GM18909 (cell line): Measurements from ENCODE around the gene SESN3.

ENCODE experiments used
- ATAC-seq: cut with Tn5 transposase; IDR thresholded peaks from one replicate; pipeline ENCODE4 v1.9.1; 2021; ENCODE audit warnings: mild to moderate bottlenecking; ENCODE audit not compliant: unreplicated experiment, poor library complexity

SESN3 gene

GRCh38 chr11:95135880-95136279, 95.1 kb downstream of the SESN3 start:
- ATAC-seq = no peak

DNA sequence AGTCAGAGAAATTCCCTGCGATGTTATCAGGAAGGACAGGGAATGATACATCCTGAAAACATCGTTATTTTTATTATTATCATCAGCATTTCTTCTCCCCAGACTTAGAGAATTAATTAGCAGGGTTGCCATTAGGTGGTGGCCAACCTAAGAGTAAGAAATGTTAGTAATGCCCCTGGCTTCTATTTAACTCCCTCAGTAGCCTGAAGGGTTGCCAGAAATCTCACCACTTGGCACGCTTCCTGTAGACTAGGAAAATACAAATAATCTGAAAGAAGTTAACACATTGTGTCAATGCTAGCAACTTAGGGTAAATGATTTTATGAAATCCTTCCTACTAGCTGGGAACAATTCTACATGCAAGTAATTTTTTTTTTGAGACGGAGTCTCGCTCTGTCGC, 95.8 kb downstream of the SESN3 start:
- no peak for ATAC-seq

GRCh38 chr11:95134491-95134890, 96.5 kb downstream of the SESN3 start:
- no peak for ATAC-seq

- ATAC-seq = no peak
Observed at GRCh38 chr11:95132956-95133355, 98.0 kb downstream of the SESN3 start.

DNA sequence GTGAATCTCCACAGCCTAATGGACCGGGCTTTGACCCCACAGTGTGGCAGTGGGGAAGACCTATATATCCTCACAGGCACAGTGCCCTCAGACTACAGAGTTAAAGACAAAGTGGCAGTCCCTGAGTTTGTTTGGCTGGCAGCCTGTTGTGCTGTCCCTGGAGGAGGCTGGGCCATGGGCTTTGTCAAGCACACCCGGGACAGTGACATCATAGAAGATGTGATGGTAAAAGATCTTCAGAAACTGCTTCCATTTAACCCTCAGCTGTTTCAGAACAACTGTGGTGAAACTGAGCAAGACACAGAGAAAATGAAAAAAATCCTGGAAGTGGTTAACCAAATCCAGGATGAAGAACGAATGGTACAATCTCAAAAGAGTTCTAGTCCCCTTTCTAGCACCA, 102.4 kb downstream of the SESN3 start:
- ATAC-seq = no peak

DNA sequence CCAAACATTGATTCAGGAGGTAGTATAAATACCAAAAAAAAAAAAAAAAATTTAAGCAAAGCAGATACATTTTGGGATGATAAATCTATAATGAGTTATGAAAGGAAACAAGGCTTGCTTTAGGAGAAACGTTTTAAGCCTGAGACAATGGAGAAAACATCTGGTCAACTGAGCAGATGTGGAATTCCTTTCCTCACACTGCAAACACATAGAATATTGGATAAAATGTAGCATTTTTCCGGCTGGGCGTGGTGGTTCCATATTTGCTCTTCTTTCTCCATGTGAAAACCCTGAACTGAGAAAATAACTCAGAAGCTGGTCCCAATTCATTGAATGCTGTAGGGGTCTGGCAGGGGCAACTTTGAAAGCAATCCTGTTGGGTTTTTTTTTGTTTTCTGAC, 107.4 kb downstream of the SESN3 start:
- no peak for ATAC-seq

- no peak for ATAC-seq
Observed at GRCh38 chr11:95121698-95122097, 109.3 kb downstream of the SESN3 start.

DNA sequence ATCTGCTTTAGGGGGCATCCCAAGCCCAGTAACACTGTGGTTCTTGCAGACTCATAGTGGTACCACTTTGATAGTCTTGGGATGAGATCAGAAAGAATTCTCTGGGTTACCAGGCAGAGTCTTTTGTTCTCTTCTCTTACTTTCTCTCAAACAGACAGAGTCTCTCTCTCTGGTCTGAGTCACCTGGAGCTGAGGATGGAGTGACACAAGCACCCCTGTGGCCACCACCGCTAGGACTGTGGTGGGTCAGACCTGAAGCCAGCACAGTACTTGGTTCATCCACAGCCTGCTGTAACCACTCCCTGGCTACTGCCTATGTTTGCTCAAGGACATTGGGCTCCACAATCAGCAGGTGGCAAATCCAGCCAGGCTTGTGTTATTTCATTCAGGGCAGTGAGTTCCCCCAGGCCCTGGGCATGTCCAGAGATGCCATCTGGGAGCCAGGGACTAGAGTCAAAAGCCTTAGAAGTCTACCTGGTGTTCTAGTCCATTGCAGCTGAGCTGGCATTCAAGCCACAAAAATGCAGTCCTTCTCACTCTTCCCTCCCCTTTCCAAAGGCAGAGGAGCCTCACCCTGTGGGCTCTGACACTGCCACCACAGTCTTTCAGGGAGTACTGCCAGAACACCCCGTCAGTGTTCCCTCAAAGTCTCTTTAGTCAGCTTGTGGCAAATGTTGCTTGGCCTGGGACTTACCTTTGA, 111.5 kb downstream of the SESN3 start:
- ATAC-seq = no peak

DNA sequence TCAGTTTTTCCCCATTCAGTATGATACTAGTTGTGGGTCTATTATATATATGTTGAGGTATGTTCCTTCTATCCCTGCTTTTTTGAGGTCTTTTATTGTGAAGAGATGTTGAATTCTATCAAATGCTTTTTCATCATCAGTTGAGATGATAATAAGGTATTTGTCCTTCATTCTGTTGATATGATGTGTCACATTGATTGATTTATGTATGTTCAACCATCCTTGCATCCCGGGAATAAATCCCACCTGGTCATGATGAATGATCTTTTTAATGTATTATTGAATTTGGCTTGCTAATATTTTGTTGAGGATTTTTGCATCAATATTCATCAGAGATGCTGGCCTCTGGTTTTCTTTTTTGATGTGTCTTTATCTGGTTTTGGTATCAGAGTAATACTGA, 115.4 kb downstream of the SESN3 start:
- no peak for ATAC-seq
